OCI-LY1 (cell line): Measurements from ENCODE around the gene SMAP2.

ENCODE experiments used
- EZH2 ChIP-seq: fragments of 200-600 bp; sonication (generic), shearing (Covaris generic); IDR thresholded peaks from 2 replicates; pipeline ENCODE4 v1.8.0; 2017; ENCODE audit warnings: borderline replicate concordance, mixed run types, mild to moderate bottlenecking, antibody characterized with exemption, low read length, moderate library complexity, mixed read lengths
- TF ChIP-seq, protein P1 (sequence below): fragments of 200-600 bp; sonication (generic), shearing (Covaris generic); IDR thresholded peaks from 2 replicates; pipeline ENCODE4 v1.5.1; 2017; ENCODE audit warnings: mild to moderate bottlenecking, antibody characterized with exemption, low read length, moderate library complexity, mixed read lengths

DNA sequence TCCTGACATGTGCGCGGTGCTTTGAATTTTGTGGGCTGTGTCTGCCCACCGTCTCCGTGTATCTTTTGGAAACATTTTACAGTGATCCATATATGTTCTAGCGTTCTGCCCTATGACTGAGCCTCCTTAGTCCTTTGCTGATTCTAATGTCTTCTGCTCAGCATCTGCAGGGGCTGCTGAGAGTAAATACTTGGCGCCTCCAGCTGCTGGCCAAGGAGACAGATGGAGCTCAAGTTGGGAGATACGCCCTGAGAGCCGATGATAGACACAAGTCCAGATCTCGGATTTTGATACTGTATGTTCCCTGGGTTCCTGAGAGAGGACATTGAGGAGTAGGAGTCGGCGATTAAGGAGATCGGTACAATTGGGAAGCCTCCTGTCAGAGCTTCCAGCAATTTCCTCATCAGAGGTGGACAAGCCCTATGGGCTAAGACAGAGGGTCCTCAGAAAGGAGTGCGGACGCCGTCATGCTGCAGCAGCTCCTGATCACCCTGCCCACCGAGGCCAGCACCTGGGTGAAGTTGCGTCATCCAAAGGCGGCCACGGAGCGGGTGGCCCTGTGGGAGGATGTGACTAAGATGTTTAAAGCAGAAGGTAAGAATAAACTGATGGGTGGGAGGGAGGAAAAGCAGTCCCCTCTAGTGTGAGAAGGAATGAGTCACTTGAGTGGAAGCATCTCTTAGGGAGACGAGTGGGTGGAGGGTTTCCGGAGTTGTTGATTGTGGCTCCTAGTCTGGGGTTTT is 77.1 kb downstream of the SMAP2 start:
- TF ChIP-seq, protein P1, sequence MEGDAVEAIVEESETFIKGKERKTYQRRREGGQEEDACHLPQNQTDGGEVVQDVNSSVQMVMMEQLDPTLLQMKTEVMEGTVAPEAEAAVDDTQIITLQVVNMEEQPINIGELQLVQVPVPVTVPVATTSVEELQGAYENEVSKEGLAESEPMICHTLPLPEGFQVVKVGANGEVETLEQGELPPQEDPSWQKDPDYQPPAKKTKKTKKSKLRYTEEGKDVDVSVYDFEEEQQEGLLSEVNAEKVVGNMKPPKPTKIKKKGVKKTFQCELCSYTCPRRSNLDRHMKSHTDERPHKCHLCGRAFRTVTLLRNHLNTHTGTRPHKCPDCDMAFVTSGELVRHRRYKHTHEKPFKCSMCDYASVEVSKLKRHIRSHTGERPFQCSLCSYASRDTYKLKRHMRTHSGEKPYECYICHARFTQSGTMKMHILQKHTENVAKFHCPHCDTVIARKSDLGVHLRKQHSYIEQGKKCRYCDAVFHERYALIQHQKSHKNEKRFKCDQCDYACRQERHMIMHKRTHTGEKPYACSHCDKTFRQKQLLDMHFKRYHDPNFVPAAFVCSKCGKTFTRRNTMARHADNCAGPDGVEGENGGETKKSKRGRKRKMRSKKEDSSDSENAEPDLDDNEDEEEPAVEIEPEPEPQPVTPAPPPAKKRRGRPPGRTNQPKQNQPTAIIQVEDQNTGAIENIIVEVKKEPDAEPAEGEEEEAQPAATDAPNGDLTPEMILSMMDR, result no peak
- no peak for TF ChIP-seq EZH2
